HUES48 (cell line): Measurements from ENCODE around the gene TMEM123.

ENCODE experiments used
- H3K27ac ChIP-seq: one replicate; pipeline ENCODE4 v1.7.0; 2013; ENCODE audit warnings: low read depth, low read length, inconsistent platforms
- H3K27me3 ChIP-seq: 2 replicates; pipeline ENCODE4 v1.6.1; 2013; ENCODE audit warnings: mild to moderate bottlenecking, low read length; ENCODE audit not compliant: control insufficient read depth, insufficient read depth
- H3K36me3 ChIP-seq: 2 replicates; pipeline ENCODE4 v1.6.1; 2013; ENCODE audit warnings: low read length; ENCODE audit not compliant: control insufficient read depth, insufficient read depth
- H3K4me1 ChIP-seq: 2 replicates; pipeline ENCODE4 v1.6.1; 2013; ENCODE audit warnings: mild to moderate bottlenecking, low read length; ENCODE audit not compliant: control insufficient read depth, insufficient read depth
- H3K4me3 ChIP-seq: 2 replicates; pipeline ENCODE4 v1.5.1; 2013; ENCODE audit warnings: mild to moderate bottlenecking, low read depth, low read length
- H3K9ac ChIP-seq: 2 replicates; pipeline ENCODE4 v1.6.1; 2013; ENCODE audit warnings: mild to moderate bottlenecking, low read depth, low read length, moderate library complexity
- H3K9me3 ChIP-seq: 2 replicates; pipeline ENCODE4 v1.6.1; 2013; ENCODE audit warnings: low read length; ENCODE audit not compliant: control insufficient read depth, insufficient read depth

The TMEM123 gene, protein sequence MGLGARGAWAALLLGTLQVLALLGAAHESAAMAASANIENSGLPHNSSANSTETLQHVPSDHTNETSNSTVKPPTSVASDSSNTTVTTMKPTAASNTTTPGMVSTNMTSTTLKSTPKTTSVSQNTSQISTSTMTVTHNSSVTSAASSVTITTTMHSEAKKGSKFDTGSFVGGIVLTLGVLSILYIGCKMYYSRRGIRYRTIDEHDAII

DNA sequence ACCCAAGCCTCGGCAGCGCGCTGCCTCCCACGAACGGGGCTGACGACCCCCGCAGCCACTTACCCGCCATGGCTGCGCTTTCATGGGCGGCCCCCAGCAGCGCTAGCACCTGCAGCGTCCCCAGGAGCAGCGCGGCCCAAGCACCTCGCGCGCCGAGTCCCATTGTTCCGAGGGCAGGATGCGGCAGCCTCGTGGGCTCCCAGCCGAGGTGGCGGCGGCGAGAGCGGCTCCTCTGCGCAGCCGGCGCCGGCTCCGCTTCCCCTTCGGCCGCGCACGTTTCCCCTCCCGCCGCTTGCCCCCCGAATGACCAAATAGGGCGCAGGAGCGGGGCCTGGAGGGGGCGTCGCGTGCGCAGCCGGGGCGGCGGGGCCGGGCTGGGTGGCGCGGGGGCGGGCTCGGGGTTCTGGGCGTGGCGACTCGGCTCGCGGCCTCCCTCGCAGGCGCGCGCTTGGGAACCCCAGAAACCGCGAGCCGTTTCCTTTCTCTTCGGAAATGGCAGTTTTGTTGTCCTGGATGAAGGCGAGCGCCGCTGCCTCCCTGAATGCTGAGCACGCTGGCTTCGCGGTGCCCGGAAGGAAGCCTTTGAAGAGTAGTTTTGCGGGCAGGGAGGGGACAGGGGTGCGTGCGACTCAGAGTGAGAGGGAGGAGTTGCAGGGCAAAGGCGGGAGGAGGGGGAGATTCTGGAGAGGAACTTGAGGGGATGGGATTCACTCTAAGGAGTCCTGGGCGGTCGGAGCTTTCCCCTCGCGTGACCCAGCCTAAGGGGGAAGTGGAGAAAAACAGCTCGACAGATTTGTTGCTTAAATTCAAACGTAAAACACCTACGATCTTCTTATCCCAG lies at the start of gene TMEM123:
Gene TMEM123 (minus strand): TSS at position 305 of the 841 bp plus-strand sequence. CDS start 142 bp downstream, at position 163.
- H3K4me1 ChIP-seq = peaks cover 42% of the 10 kb centered on the region
- peaks cover 9% of the 10 kb centered on the region; the same call in 1 of the 2 replicates for H3K36me3 ChIP-seq
- peak within 1 kb of the TSS; percentile 85 for H3K4me3 ChIP-seq
- no peaks in the 10 kb centered on the region for H3K9me3 ChIP-seq
- H3K9ac ChIP-seq = peak within 1 kb of the TSS; percentile 89
- H3K27me3 ChIP-seq = peaks cover 42% of the 10 kb centered on the region
- peak within 1 kb of the TSS; percentile 91 for H3K27ac ChIP-seq

DNA sequence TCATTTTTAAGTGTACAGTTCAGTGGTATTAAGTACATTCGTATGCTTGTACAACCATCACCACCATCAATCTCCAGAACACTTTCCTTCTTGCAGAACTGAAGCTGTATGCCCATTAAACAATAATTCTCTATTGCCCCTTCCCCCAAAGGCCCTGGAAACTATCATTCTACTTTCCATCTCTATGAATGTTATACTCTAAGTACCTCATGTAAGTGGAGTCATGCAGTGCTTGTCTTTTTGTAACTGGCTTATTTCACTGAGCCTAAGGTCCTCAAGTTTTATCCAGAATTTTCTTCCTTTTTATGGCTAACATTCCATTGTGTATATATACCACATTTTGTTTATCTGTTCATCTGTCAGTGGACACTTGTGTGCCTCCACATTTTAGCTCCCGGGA lies 48.3 kb upstream of the TMEM123 start:
- H3K4me1 ChIP-seq = 0 out of 2 replicates have a peak, but pooled peaks cover 2% of the 10 kb centered on the region
- no peaks in the 10 kb centered on the region for H3K9me3 ChIP-seq
- no peak overlapping the region for H3K9ac ChIP-seq
- H3K27me3 ChIP-seq = no peaks in the 10 kb centered on the region
- H3K4me3 ChIP-seq = no peak overlapping the region
- H3K27ac ChIP-seq = no peak overlapping the region
- no peaks in the 10 kb centered on the region for H3K36me3 ChIP-seq

DNA sequence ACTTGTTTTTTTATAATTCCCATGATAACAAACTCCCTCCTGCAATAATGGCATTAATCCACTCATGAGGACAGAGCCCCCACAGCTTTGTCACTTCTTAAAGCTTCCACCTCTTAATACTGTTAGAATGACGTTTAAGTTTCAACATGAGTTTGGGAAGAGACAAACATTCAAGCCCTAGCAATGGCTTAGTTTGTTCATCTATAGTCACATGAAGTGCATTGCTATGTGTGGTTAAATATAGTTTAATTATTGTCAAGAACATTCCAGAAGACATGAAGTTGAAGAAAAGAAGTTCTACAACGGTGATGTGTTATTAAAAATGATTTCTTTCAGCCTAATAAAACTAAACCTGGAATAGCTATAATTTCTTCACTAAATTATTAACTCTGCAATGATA lies 47.4 kb upstream of the TMEM123 start:
- Histone ChIP-seq H3K9ac (no peak overlapping the region), H3K27ac (no peak overlapping the region), H3K9me3 (no peaks in the 10 kb centered on the region)

DNA sequence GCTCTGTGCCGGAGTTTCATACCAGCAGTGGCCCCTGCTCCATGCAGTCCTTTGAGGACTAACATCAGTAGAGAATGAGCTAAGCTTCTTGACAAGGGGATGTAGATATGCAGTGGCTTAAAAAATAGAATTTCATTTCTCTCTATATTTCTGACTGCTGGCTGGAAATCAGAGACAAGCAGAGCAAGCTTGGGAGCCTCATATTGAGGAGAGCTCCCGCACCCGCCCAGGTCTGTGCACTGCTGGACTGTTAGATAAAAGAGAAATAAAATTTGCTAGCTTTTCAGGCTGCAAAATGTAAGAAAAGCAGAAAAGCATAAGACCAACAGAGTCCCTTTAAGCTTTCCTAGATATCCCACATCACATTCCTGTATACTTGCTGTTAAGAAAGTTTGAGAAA lies 46.6 kb upstream of the TMEM123 start:
- Histone ChIP-seq H3K9me3 (no peaks in the 10 kb centered on the region), H3K4me1 (0 out of 2 replicates have a peak, but pooled peaks cover 5% of the 10 kb centered on the region), H3K9ac (no peak overlapping the region), H3K27me3 (no peaks in the 10 kb centered on the region), H3K36me3 (no peaks in the 10 kb centered on the region), H3K4me3 (no peak overlapping the region), H3K27ac (no peak overlapping the region)

More for the DNA sequence above, 47.4 kb upstream of the TMEM123 start:
- Histone ChIP-seq H3K36me3 (no peaks in the 10 kb centered on the region), H3K4me1 (0 out of 2 replicates have a peak, but pooled peaks cover 5% of the 10 kb centered on the region), H3K27me3 (no peaks in the 10 kb centered on the region), H3K4me3 (no peak overlapping the region)

DNA sequence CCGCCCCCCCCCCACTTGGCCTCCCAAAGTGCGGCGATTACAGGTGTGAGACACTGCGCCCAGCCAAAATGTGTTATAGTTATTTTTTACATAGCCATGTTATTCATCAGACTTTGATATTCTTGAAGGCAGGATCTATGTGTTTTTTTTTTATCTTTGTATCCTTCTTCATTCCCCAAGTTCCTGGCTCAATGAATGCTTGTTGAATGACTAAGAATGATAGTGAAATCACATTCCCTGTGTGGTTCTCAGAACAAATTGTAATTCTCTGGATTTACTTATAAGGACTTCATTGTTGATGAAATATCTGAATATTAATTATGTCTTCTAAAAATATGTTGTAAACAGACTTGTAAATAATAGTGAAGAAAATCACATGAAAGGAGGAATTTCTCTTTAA lies 44.5 kb upstream of the TMEM123 start:
- H3K27ac ChIP-seq = no peak overlapping the region
- H3K36me3 ChIP-seq = no peaks in the 10 kb centered on the region
- 0 out of 2 replicates have a peak, but pooled peaks cover 5% of the 10 kb centered on the region for H3K4me1 ChIP-seq
- H3K4me3 ChIP-seq = no peak overlapping the region
- H3K9me3 ChIP-seq = no peaks in the 10 kb centered on the region
- H3K27me3 ChIP-seq = no peaks in the 10 kb centered on the region
- no peak overlapping the region for H3K9ac ChIP-seq

DNA sequence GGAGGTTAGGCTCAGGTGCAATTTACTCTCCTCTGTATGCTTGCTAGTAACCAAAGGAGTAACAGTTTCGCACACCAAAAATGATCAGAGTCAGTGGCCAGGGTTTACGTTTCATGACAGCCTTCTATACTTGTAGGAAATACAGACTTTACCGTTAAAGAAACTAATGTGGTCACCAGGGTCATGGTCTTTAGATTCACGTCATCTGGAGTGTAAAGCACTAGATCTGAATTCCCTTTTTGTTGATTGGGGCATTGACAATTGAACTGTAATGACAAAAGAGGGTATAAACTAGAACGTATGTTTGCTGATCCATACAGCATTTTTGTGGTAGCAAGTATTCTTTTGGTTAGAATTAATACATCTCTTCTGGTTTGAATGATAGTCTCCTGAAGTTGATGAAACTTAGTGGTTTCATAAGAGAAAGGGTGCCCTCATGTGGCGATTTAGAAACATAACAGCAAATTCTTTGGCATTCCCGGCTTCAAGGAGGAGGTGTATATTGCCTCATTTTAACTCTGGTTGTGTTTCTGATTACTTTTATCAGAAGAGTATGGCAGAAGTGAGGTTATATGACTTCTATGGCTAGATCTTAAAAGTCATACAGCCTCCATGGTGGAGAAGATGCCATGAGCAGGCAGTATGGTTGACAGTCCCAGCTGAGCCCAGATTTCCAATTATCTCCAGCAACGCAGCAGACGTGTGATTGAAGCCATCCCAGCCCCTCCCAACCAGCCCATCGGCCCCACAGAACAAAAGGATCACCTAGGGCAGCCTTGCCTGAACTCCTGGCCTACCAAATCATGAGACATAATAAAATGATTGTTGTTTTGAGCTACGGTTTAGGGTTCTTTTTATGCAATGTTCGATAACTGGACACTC lies 42.8 kb upstream of the TMEM123 start:
- H3K9ac ChIP-seq = no peak overlapping the region
- peak overlapping the region; percentile 45 for H3K4me3 ChIP-seq
- no peaks in the 10 kb centered on the region for H3K36me3 ChIP-seq
- no peak overlapping the region for H3K27ac ChIP-seq
- no peaks in the 10 kb centered on the region for H3K9me3 ChIP-seq
- H3K4me1 ChIP-seq = 0 out of 2 replicates have a peak, but pooled peaks cover 5% of the 10 kb centered on the region
- no peaks in the 10 kb centered on the region for H3K27me3 ChIP-seq

DNA sequence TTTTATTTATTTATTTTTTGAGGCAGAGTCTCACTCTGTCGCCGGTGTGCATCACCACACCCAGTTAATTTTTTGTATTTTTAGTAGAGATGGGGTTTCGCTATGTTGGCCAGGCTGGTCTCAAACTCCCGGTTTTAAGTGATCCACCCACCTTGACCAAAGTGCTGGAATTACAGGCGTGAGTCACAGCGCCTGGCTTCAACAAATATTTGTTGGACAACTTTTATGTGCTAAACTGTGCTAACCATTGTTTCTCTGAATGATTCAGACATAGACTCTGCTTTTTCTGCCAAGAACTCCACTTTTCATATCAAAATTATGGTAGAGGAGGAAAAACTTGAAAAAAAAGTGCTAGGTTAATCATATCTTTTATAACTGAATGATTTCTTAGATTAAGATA lies 41.7 kb upstream of the TMEM123 start:
- H3K27me3 ChIP-seq = no peaks in the 10 kb centered on the region
- no peaks in the 10 kb centered on the region for H3K9me3 ChIP-seq
- H3K36me3 ChIP-seq = no peaks in the 10 kb centered on the region
- no peak overlapping the region for H3K4me3 ChIP-seq
- H3K27ac ChIP-seq = no peak overlapping the region
- 0 out of 2 replicates have a peak, but pooled peaks cover 5% of the 10 kb centered on the region for H3K4me1 ChIP-seq
- no peak overlapping the region for H3K9ac ChIP-seq

DNA sequence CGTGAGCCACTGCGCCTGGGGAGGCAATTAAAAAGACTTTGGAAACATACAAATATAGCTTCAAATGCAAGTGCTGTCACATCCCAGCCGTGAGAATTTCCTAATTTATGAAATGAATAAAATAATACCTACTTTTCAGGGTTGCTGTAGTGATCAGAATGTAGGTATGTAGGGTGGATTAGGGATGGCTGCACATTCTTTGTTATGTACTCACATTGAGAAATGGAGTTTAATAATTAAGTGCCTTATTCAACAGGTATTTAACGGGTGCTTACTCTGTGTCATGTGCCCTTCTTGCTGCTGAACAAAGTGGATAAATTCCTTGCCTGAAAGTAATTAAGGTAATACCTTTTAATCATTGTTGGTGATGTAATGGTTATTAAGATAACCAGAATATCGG lies 41.0 kb upstream of the TMEM123 start:
- H3K36me3 ChIP-seq = no peaks in the 10 kb centered on the region
- H3K4me3 ChIP-seq = no peak overlapping the region
- 0 out of 2 replicates have a peak, but pooled peaks cover 5% of the 10 kb centered on the region for H3K4me1 ChIP-seq
- no peak overlapping the region for H3K27ac ChIP-seq
- H3K9ac ChIP-seq = no peak overlapping the region
- no peaks in the 10 kb centered on the region for H3K27me3 ChIP-seq
- no peaks in the 10 kb centered on the region for H3K9me3 ChIP-seq

DNA sequence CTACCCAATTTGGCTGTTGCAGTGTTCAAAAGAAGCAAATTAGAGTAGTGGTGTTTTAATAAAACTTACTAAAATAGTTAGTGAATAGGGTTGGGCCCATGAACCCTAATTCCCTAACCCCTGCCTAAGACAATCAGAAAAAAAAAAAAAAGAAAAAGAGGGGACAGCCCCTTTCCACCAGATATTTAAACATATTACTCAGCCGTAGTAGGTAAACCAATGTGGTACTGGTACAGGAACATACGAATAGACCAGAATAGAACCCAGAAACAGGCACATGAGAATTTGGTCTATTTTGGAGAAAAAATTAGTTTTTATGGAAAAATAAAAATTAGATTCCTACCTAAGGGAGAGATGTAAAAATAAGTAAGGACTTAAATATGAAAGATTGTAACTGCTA lies 39.4 kb upstream of the TMEM123 start:
- Histone ChIP-seq H3K27ac (no peak overlapping the region), H3K9ac (no peak overlapping the region)

DNA sequence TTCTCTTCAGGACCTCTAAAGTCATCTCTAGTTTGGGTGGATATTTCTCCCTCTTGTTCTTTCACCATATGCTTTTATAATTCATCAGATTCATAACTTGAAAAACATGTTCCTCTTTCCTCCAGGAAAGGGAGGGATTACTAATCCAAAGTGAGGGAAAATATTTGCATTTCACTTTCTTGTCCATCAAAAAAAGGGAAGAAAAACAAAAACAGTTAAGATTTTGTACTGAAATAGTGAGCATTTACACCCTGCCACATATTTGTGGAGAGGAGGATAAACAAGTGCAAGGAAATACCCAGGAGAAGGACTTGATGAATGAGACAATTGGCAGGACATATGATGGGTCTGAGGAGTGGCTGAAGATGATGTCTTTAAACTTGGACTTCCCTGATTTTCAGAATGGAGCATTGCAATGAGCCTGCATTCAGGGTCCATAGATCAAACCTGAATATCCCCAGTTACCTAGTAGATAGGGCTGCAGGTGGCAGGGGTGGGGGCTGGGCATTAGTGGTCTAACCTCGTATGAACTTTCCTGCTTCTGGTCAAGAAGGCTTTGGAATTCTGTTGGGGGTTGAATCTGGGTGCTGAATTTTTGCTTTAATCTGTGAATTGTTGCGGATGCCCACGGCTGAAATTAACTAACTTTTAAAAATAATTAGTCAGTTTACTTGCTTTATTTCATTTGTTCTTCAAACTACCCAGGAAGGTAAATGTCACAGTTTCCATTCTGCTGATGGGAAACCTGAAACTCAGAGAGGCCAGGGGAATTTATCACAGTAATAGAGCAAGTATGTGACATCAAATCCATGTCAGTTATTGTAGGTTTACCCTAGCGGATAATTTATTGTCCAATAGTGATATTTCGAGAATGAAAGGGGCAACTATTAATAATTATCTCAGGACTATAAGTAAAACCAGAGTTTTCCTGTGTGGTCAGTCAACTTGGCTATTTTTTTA lies 36.9 kb upstream of the TMEM123 start:
- Histone ChIP-seq H3K36me3 (no peaks in the 10 kb centered on the region), H3K9me3 (no peaks in the 10 kb centered on the region), H3K4me3 (no peak overlapping the region), H3K27ac (no peak overlapping the region), H3K9ac (no peak overlapping the region), H3K4me1 (no peaks in the 10 kb centered on the region), H3K27me3 (no peaks in the 10 kb centered on the region)

More for the DNA sequence above, 39.4 kb upstream of the TMEM123 start:
- Histone ChIP-seq H3K4me3 (no peak overlapping the region), H3K36me3 (no peaks in the 10 kb centered on the region), H3K27me3 (no peaks in the 10 kb centered on the region), H3K9me3 (no peaks in the 10 kb centered on the region), H3K4me1 (0 out of 2 replicates have a peak, but pooled peaks cover 5% of the 10 kb centered on the region)
